HCT116 (cell line): ENCODE results near the gene KCNQ1OT1. TPM values are rescaled to one million over a fixed set of nuclear protein-coding genes. Genes with fewer than 3 reads are reported as not detected.

Experiments
- ATAC-seq: fragments of 200-7000 bp; cut with Tn5 transposase; 2 replicates; pipeline ENCODE4 v1.9.1; 2020; ENCODE audit warnings: mild to moderate bottlenecking, moderate library complexity
- BruUV-seq: library from RNA; stranded (reverse); fragments of 400-500 nt; replicated peaks from 2 replicates; lab custom pipeline; 2021; lab: Mats Ljungman, UMichigan
- CTCF ChIA-PET: fragments of 300-600 bp; sonication (Branson Sonifier 250); formaldehyde crosslinking; loops from one replicate; lab custom pipeline; 2021; ENCODE audit warnings: antibody characterized with exemption; lab: Charles Lee
- POLR2A ChIA-PET: fragments of 300-600, 350-600 bp; sonication (Branson Sonifier 250); formaldehyde crosslinking; loops from one replicate; lab custom pipeline; 2021; ENCODE audit warnings: antibody characterized with exemption; lab: Charles Lee
- RAD21 ChIA-PET, 2 experiments: fragments of 300-600 bp; sonication (Branson Sonifier 250); formaldehyde crosslinking; loops; one replicate each; lab custom pipeline; 2023; ENCODE audit warnings: low total read pairs in 2 of 2; ENCODE audit not compliant: uncharacterized antibody in 2 of 2, unreplicated experiment in 2 of 2, low non-redundant PET in 1 of 2; lab: Charles Lee
- DNase-seq: peaks from one replicate; pipeline ENCODE4 v3.0.0-alpha.2; 2010; ENCODE audit warnings: low read depth, low spot score
- H2AFZ ChIP-seq: fragments of 200-600 bp; shearing (Covaris generic), sonication (generic); 2 replicates; pipeline ENCODE4 v1.6.1; 2017; ENCODE audit warnings: low read depth, mixed run types, mixed read lengths, antibody characterized with exemption, low read length; ENCODE audit not compliant: poor library complexity, severe bottlenecking
- H3K27ac ChIP-seq: 2 replicates; pipeline ENCODE4 v1.5.1; 2012; ENCODE audit warnings: low read depth, low read length
- H3K27me3 ChIP-seq: fragments of 200-600 bp; sonication (generic); 2 replicates; pipeline ENCODE4 v1.6.1; 2016; ENCODE audit warnings: mixed run types, low read length, mixed read lengths; ENCODE audit not compliant: insufficient read depth
- H3K36me3 ChIP-seq, 2 experiments: fragments of 200-500 bp in 1 of 2; fragments of 200-600 bp in 1 of 2; sonication (Bioruptor generic) in 1 of 2; sonication (generic) in 1 of 2; 2 replicates each; pipeline versions ENCODE4 v1.5.1 to v1.6.1; 2014 to 2016; ENCODE audit warnings: low read length in 2 of 2, inconsistent platforms in 1 of 2, mixed read lengths in 1 of 2, mixed run types in 1 of 2; ENCODE audit not compliant: insufficient read depth in 2 of 2, control insufficient read depth in 1 of 2
- H3K4me1 ChIP-seq, 2 experiments: fragments of 200-600 bp in 1 of 2; sonication (generic) in 1 of 2; 2 replicates each; pipeline versions ENCODE4 v1.5.1 to v1.6.1; 2012 to 2017; ENCODE audit warnings: low read length in 2 of 2, inconsistent platforms in 1 of 2, mild to moderate bottlenecking in 1 of 2, mixed read lengths in 1 of 2, mixed run types in 1 of 2, moderate library complexity in 1 of 2; ENCODE audit not compliant: insufficient read depth in 2 of 2, control insufficient read depth in 1 of 2
- H3K4me2 ChIP-seq: fragments of 200-600 bp; sonication (generic); 2 replicates; pipeline ENCODE4 v1.6.1; 2017; ENCODE audit warnings: mixed run types, low read length, mixed read lengths
- H3K4me3 ChIP-seq, 2 experiments: fragments of 200-600 bp in 1 of 2; sonication (generic) in 1 of 2; replicated peaks in 1 of 2; 2 replicates each; pipeline ENCODE4 v1.5.1; 2011 to 2016; ENCODE audit warnings: low read length in 2 of 2, control low read depth in 1 of 2, low read depth in 1 of 2, mild to moderate bottlenecking in 1 of 2, mixed read lengths in 1 of 2, mixed run types in 1 of 2
- H3K79me2 ChIP-seq: fragments of 200-600 bp; sonication (generic); 2 replicates; pipeline ENCODE4 v1.6.1; 2017; ENCODE audit warnings: mild to moderate bottlenecking, mixed run types, low read length, moderate library complexity, mixed read lengths; ENCODE audit not compliant: insufficient read depth
- H3K9ac ChIP-seq: fragments of 200-600 bp; sonication (generic); 2 replicates; pipeline ENCODE4 v1.6.1; 2016; ENCODE audit warnings: low read length, mixed read lengths
- H3K9me2 ChIP-seq: fragments of 200-600 bp; sonication (generic), shearing (Covaris generic); 2 replicates; pipeline ENCODE4 v1.6.1; 2017; ENCODE audit warnings: mixed run types, mild to moderate bottlenecking, moderate library complexity; ENCODE audit not compliant: insufficient read depth
- H3K9me3 ChIP-seq, 2 experiments: fragments of 200-500 bp in 1 of 2; fragments of 200-600 bp in 1 of 2; sonication (Bioruptor generic) in 1 of 2; sonication (generic) in 1 of 2; 2 replicates each; pipeline ENCODE4 v1.6.1; 2014 to 2017; ENCODE audit warnings: low read length in 2 of 2, mixed read lengths in 2 of 2, inconsistent platforms in 1 of 2, low read depth in 1 of 2, mild to moderate bottlenecking in 1 of 2, mixed run types in 1 of 2, moderate library complexity in 1 of 2; ENCODE audit not compliant: control insufficient read depth in 1 of 2, insufficient read depth in 1 of 2
- H4K20me1 ChIP-seq: fragments of 200-600 bp; sonication (generic), shearing (Covaris generic); 2 replicates; pipeline ENCODE4 v1.6.1; 2017; ENCODE audit warnings: mixed run types, mild to moderate bottlenecking, moderate library complexity; ENCODE audit not compliant: insufficient read depth
- ATF3 ChIP-seq: IDR thresholded peaks from 2 replicates; pipeline ENCODE4 v1.6.1; 2012
- CBX3 ChIP-seq: IDR thresholded peaks from 2 replicates; pipeline ENCODE4 v1.6.1; 2012; ENCODE audit warnings: low read depth
- EGR1 ChIP-seq: IDR thresholded peaks from 2 replicates; pipeline ENCODE4 v1.6.1; 2012; ENCODE audit warnings: low read depth
- ELF1 ChIP-seq: IDR thresholded peaks from 2 replicates; pipeline ENCODE4 v1.6.1; 2012; ENCODE audit warnings: low read depth, borderline replicate concordance
- EZH2 ChIP-seq: fragments of 200-600 bp; sonication (generic); IDR thresholded peaks from 2 replicates; pipeline ENCODE4 v1.6.1; 2017; ENCODE audit warnings: antibody characterized with exemption, mixed run types
- FOSL1 ChIP-seq: IDR thresholded peaks from 2 replicates; pipeline ENCODE4 v1.6.1; 2012; ENCODE audit warnings: low read depth
- JUND ChIP-seq: IDR thresholded peaks from 2 replicates; pipeline ENCODE4 v1.6.1; 2012
- MAX ChIP-seq: IDR thresholded peaks from 2 replicates; pipeline ENCODE4 v1.6.1; 2012
- POLR2AphosphoS5 ChIP-seq: IDR thresholded peaks from 2 replicates; pipeline ENCODE4 v1.6.1; 2011; ENCODE audit warnings: mild to moderate bottlenecking, low read depth, low read length, moderate library complexity
- RAD21 ChIP-seq: IDR thresholded peaks from 2 replicates; pipeline ENCODE4 v1.6.1; 2012; ENCODE audit warnings: low read depth, mild to moderate bottlenecking
- SIN3A ChIP-seq: IDR thresholded peaks from 2 replicates; pipeline ENCODE4 v1.6.1; 2012; ENCODE audit warnings: low read depth
- SP1 ChIP-seq: IDR thresholded peaks from 2 replicates; pipeline ENCODE4 v1.6.1; 2012; ENCODE audit warnings: low read depth
- SRF ChIP-seq: IDR thresholded peaks from 2 replicates; pipeline ENCODE4 v1.6.1; 2012; ENCODE audit warnings: low read depth
- YY1 ChIP-seq: IDR thresholded peaks from 2 replicates; pipeline ENCODE4 v1.6.1; 2011; ENCODE audit warnings: low read length, low read depth, moderate library complexity, mild to moderate bottlenecking; ENCODE audit not compliant: insufficient replicate concordance; ENCODE audit errors: extremely low read depth
- intact Hi-C: fragments of 100-400 bp; cut with micrococcal nuclease; formaldehyde crosslinking; loops from 2 replicates; pipeline ENCODE4 v1.10.0; 2022
- total RNA-seq: library from RNA; stranded (reverse); gene quantifications from one replicate; pipeline ENCODE4 v1.2.1, GENCODE V29; 2021; ENCODE audit not compliant: unreplicated experiment

The KCNQ1OT1 gene
- total RNA-seq, 1 experiment from 2014 or later = 1.1 TPM

- RAD21 ChIA-PET = no interaction called here
- no peak overlapping the region for H3K4me3 ChIP-seq
- no peaks in the 10 kb centered on the region for H3K4me1 ChIP-seq
- H3K36me3 ChIP-seq = no peaks in the 10 kb centered on the region
- H3K9me3 ChIP-seq = no peaks in the 10 kb centered on the region
- DNase-seq = no peak
- TF ChIP-seq EZH2 (no peak), JUND (no peak), ATF3 (no peak), POLR2AphosphoS5 (no peak), CBX3 (no peak), EGR1 (no peak), ELF1 (no peak), SRF (no peak), RAD21 (no peak), FOSL1 (no peak), YY1 (no peak)
- no peak overlapping the region for H3K9ac ChIP-seq
- CTCF ChIA-PET = no interaction called here
- H3K27me3 ChIP-seq = no peaks in the 10 kb centered on the region
- H2AFZ ChIP-seq = no peak overlapping the region
- no peak for ATAC-seq
- POLR2A ChIA-PET = no interaction called here
- H3K9me2 ChIP-seq = no peaks in the 10 kb centered on the region
- no peak overlapping the region for H3K27ac ChIP-seq
- H3K79me2 ChIP-seq = no peaks in the 10 kb centered on the region
- no TSS peak for BruUV-seq
- no peaks in the 10 kb centered on the region for H4K20me1 ChIP-seq
- intact Hi-C loops = no loop called here
- no peak overlapping the region for H3K4me2 ChIP-seq
Observed at GRCh38 chr11:2716376-2717095, 16.7 kb upstream of the KCNQ1OT1 start.

GRCh38 chr11:2715716-2716350 lies 16.0 kb upstream of the KCNQ1OT1 start:
- Histone ChIP-seq H3K27me3 (no peaks in the 10 kb centered on the region), H3K79me2 (no peaks in the 10 kb centered on the region), H3K27ac (no peak overlapping the region), H3K4me2 (no peak overlapping the region), H4K20me1 (no peaks in the 10 kb centered on the region), H3K9me3 (no peaks in the 10 kb centered on the region), H3K9ac (no peak overlapping the region), H3K36me3 (no peaks in the 10 kb centered on the region), H3K4me1 (no peaks in the 10 kb centered on the region), H2AFZ (no peak overlapping the region), H3K9me2 (no peaks in the 10 kb centered on the region), H3K4me3 (no peak overlapping the region)
- POLR2A ChIA-PET = no interaction called here
- intact Hi-C loops = no loop called here
- CTCF ChIA-PET = no interaction called here
- TF ChIP-seq SP1 = no peak
- TF ChIP-seq SIN3A = no peak
- no peak for TF ChIP-seq EZH2
- no peak for TF ChIP-seq ATF3
- no peak for TF ChIP-seq MAX
- BruUV-seq = no TSS peak
- no peak for ATAC-seq
- DNase-seq = no peak
- RAD21 ChIA-PET = no interaction called here
